ENCODE results near the gene B3GNT7. TPM values are rescaled to one million over a fixed set of nuclear protein-coding genes. Genes with fewer than 3 reads are reported as not detected.

Gene B3GNT7
- total and polyA plus RNA-seq, 2 experiments from 2014 or later: not detected

- no peak for DNase-seq
- Histone ChIP-seq H3K27ac (no peak overlapping the region), H3K9me3 (ENCODE audit: low read depth) (no peaks in the 10 kb centered on the region), H3K4me2 (ENCODE audit: unreplicated experiment) (no peak overlapping the region), H3K36me3 (ENCODE audit: low read depth) (no peaks in the 10 kb centered on the region), H4K20me1 (ENCODE audit: insufficient read depth) (no peaks in the 10 kb centered on the region), H3K4me1 (ENCODE audit: insufficient read depth) (peaks cover under 1% of the 10 kb centered on the region), H3K9ac (no peak overlapping the region), H3K9me2 (ENCODE audit: insufficient read depth) (no peaks in the 10 kb centered on the region), H2AFZ (no peak overlapping the region), H3K27me3 (replicated peaks; ENCODE audit: insufficient read depth) (peaks cover 20% of the 10 kb centered on the region; the same call in 1 of the 2 replicates), H3F3A (ENCODE audit: insufficient read depth) (peaks cover 2% of the 10 kb centered on the region; the same call in 1 of the 2 replicates), H3K4me3 (no peak overlapping the region), H3K79me2 (ENCODE audit: insufficient read depth) (no peaks in the 10 kb centered on the region)
- WGBS, 2 experiments (ENCODE audit: low coverage in 1 of 2, low lambda C conversion rate in 2 of 2, missing lambda C conversion rate in 2 of 2): 62 to 64% methylated on average over 7 of the region's 7 CpGs
- in situ Hi-C loops (cut with MboI): no loop called here
- TF ChIP-seq EZH2phosphoT487 (IDR thresholded peaks at IDR 0.05; ENCODE audit: insufficient read depth, low read depth): no peak
- TF ChIP-seq EZH2 (IDR thresholded peaks at IDR 0.05; ENCODE audit: insufficient read depth, poor library complexity, severe bottlenecking): no peak
These were observed 3.5 kb upstream of the B3GNT7 start for GRCh38 chr2:231391981-231392380.

- Histone ChIP-seq H3F3A (ENCODE audit: insufficient read depth) (no peaks in the 10 kb centered on the region), H3K9me3 (ENCODE audit: low read depth) (no peaks in the 10 kb centered on the region), H3K9ac (no peak overlapping the region), H3K79me2 (ENCODE audit: insufficient read depth) (no peaks in the 10 kb centered on the region), H3K27me3 (replicated peaks; ENCODE audit: insufficient read depth) (peaks cover 20% of the 10 kb centered on the region; the same call in 1 of the 2 replicates), H3K4me2 (ENCODE audit: unreplicated experiment) (no peak overlapping the region), H4K20me1 (ENCODE audit: insufficient read depth) (no peaks in the 10 kb centered on the region), H3K4me1 (ENCODE audit: insufficient read depth) (no peaks in the 10 kb centered on the region), H3K9me2 (ENCODE audit: insufficient read depth) (no peaks in the 10 kb centered on the region), H3K36me3 (ENCODE audit: low read depth) (no peaks in the 10 kb centered on the region), H3K27ac (no peak overlapping the region), H3K4me3 (no peak overlapping the region), H2AFZ (no peak overlapping the region)
- in situ Hi-C loops (cut with MboI): no loop called here
- 79 to 84% methylated on average over 14 of the region's 14 CpGs for WGBS, 2 experiments (ENCODE audit: low coverage in 1 of 2, low lambda C conversion rate in 2 of 2, missing lambda C conversion rate in 2 of 2)
- no peak for DNase-seq
- TF ChIP-seq EZH2phosphoT487 (IDR thresholded peaks at IDR 0.05; ENCODE audit: insufficient read depth, low read depth) (no peak), EZH2 (IDR thresholded peaks at IDR 0.05; ENCODE audit: insufficient read depth, poor library complexity, severe bottlenecking) (no peak)
These were observed 2.9 kb upstream of the B3GNT7 start for GRCh38 chr2:231392431-231393148.

- Histone ChIP-seq H3K4me3 (no peak overlapping the region), H3K27me3 (replicated peaks; ENCODE audit: insufficient read depth) (peaks cover 20% of the 10 kb centered on the region; the same call in 1 of the 2 replicates), H3K27ac (no peak overlapping the region), H3K36me3 (ENCODE audit: low read depth) (no peaks in the 10 kb centered on the region), H3K4me2 (ENCODE audit: unreplicated experiment) (no peak overlapping the region), H2AFZ (no peak overlapping the region), H4K20me1 (ENCODE audit: insufficient read depth) (no peaks in the 10 kb centered on the region), H3K79me2 (ENCODE audit: insufficient read depth) (no peaks in the 10 kb centered on the region), H3K9ac (no peak overlapping the region), H3K4me1 (ENCODE audit: insufficient read depth) (no peaks in the 10 kb centered on the region), H3K9me2 (ENCODE audit: insufficient read depth) (no peaks in the 10 kb centered on the region), H3K9me3 (ENCODE audit: low read depth) (no peaks in the 10 kb centered on the region), H3F3A (ENCODE audit: insufficient read depth) (no peaks in the 10 kb centered on the region)
- DNase-seq: no peak
- TF ChIP-seq EZH2 (IDR thresholded peaks at IDR 0.05; ENCODE audit: insufficient read depth, poor library complexity, severe bottlenecking): no peak
- no peak for TF ChIP-seq EZH2phosphoT487 (IDR thresholded peaks at IDR 0.05; ENCODE audit: insufficient read depth, low read depth)
- WGBS, 2 experiments (ENCODE audit: low coverage in 1 of 2, low lambda C conversion rate in 2 of 2, missing lambda C conversion rate in 2 of 2): 81 to 84% methylated on average over 17 of the region's 17 CpGs
- in situ Hi-C loops (cut with MboI): no loop called here
These were observed 2.1 kb upstream of the B3GNT7 start for GRCh38 chr2:231393149-231394131.

Measured in GM23248 (cell line).